ENCODE results near the gene SYT4.
"Not testable (repeated sequence)": the region's sequence is repeated elsewhere in the genome, so short reads cannot be mapped to it uniquely, and the experiment has no call there.

Gene SYT4, protein sequence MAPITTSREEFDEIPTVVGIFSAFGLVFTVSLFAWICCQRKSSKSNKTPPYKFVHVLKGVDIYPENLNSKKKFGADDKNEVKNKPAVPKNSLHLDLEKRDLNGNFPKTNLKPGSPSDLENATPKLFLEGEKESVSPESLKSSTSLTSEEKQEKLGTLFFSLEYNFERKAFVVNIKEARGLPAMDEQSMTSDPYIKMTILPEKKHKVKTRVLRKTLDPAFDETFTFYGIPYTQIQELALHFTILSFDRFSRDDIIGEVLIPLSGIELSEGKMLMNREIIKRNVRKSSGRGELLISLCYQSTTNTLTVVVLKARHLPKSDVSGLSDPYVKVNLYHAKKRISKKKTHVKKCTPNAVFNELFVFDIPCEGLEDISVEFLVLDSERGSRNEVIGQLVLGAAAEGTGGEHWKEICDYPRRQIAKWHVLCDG

DNA sequence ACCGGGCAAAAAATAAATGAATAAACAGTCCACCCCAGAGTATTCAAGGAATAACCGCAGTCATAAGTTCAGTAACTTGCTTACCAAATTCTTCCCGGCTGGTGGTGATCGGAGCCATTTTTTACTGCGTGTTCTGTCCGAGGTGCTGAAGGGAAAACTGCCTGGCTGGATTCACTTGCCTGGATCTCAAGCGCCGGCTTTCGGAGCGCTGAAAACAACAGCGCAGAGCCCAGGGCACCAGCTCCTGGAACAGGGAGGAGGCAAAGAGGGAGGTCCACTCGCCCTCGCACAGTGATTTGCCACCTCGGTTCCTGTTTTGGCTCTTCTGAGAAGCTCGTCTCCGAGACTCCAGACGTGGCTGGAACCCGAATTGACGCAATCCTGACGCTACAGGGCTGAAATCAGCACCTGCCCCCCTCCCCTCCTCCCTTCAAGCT is at the start of gene SYT4:
SYT4 (minus strand) TSS at position 327 of the 437 bp plus-strand sequence; CDS start at position 118, 209 bp downstream.
- CTCF ChIA-PET = interaction anchor here (1.5 kb wide), 1 partner anchor 978 kb away, joined by 3 read pairs; no protein-coding TSS in a partner anchor
- TF ChIP-seq, protein P1, sequence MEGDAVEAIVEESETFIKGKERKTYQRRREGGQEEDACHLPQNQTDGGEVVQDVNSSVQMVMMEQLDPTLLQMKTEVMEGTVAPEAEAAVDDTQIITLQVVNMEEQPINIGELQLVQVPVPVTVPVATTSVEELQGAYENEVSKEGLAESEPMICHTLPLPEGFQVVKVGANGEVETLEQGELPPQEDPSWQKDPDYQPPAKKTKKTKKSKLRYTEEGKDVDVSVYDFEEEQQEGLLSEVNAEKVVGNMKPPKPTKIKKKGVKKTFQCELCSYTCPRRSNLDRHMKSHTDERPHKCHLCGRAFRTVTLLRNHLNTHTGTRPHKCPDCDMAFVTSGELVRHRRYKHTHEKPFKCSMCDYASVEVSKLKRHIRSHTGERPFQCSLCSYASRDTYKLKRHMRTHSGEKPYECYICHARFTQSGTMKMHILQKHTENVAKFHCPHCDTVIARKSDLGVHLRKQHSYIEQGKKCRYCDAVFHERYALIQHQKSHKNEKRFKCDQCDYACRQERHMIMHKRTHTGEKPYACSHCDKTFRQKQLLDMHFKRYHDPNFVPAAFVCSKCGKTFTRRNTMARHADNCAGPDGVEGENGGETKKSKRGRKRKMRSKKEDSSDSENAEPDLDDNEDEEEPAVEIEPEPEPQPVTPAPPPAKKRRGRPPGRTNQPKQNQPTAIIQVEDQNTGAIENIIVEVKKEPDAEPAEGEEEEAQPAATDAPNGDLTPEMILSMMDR (IDR thresholded peaks at IDR 0.05; ENCODE audit: insufficient read depth, low read length, missing control alignments) = no peak
- POLR2A ChIA-PET = no interaction called here
- no peak for DNase-seq (ENCODE audit: low read depth, low spot score)
- no peak within 1 kb of the TSS for H3K4me3 ChIP-seq (ENCODE audit: low read depth, low read length)

DNA sequence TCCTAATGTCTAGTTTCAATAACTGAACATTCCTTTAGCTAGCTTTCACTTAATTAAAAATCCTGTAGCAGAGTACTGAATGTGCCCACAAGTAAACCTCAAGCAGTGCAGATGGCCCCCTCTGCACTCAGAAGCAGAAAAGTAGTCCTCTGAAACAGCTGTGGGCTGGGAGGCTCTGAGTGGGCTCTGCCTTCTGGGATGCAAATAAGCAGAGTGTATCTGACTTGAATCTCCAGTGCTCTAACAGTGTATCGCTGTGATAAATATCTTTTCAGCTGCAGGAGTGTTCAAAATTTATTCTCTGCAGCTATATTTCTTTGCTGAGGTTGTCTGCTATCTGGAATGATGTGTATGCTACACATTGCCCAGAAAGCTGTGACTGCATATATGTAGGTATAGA is 44.8 kb upstream of the SYT4 start:
- POLR2A ChIA-PET = no interaction called here
- TF ChIP-seq, protein P1 (IDR thresholded peaks at IDR 0.05; ENCODE audit: insufficient read depth, low read length, missing control alignments) = no peak
- CTCF ChIA-PET = no interaction called here

DNA sequence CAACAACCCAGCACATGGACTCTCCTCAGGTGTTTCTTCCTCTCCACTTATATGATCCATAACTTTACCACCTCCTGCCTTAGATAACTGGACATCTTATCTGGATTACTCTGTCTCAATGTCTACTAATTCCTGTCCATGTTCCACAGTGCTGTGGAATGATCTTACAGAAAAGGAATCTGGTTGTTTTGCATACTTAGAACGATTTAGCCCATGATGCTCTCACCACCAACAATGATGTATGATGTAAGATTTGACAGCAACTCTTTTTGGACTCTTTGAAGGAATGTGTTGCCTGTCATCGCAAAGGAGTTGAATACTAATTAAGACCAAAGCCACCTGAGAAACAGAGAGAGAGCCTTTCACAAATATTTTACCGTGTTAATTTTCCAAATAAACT is 37.7 kb upstream of the SYT4 start:
- ChIA-PET CTCF (no interaction called here), POLR2A (no interaction called here)

More for the DNA sequence above, 44.8 kb upstream of the SYT4 start:
- DNase-seq (ENCODE audit: low read depth, low spot score) = no peak
- no peak overlapping the region for H3K4me3 ChIP-seq (ENCODE audit: low read depth, low read length)

DNA sequence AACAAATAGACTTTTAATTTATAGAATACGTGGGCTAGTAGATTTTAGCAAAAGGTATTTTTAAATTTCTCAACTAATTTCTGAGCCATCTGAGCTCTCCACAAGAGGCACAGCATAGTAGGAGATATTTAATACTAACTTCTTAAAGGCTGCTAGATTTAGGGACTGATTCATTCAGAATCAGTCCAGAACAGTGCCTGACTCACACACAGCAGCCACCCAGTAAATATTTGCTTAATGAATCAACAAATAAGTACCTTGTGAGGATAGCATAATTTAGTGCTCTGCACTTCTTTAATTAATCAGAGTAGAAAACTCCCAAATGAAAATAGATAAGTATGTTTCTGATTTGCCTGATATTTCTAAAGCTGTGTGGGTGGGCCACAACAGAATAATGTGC is 35.6 kb upstream of the SYT4 start:
- H3K4me3 ChIP-seq (ENCODE audit: low read depth, low read length) = no peak overlapping the region
- TF ChIP-seq, protein P1 (IDR thresholded peaks at IDR 0.05; ENCODE audit: insufficient read depth, low read length, missing control alignments) = no peak
- CTCF ChIA-PET = no interaction called here
- DNase-seq (ENCODE audit: low read depth, low spot score) = no peak
- POLR2A ChIA-PET = no interaction called here

More for the DNA sequence above, 37.7 kb upstream of the SYT4 start:
- H3K4me3 ChIP-seq (ENCODE audit: low read depth, low read length) = no peak overlapping the region
- no peak for DNase-seq (ENCODE audit: low read depth, low spot score)
- TF ChIP-seq, protein P1 (IDR thresholded peaks at IDR 0.05; ENCODE audit: insufficient read depth, low read length, missing control alignments) = no peak

DNA sequence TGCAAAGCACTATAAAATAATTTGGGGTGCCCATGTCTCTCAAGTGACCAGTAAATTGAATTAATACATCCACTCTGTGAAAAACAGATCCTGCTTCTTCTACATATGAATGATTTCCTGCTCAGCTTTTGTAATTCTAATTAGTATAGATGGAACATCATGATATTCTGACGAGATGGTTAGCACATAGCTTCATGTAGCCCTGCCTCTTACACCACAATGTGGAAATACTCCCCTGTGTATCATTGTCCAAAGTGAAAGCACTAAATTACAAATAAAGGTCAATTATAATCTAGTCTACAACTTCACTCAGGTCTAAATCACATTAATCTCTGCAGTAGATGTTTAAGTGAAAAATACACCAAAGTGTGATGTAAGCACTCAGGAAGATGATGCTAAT is 32.9 kb upstream of the SYT4 start:
- ChIA-PET CTCF (no interaction called here), POLR2A (no interaction called here)
- DNase-seq (ENCODE audit: low read depth, low spot score) = no peak
- H3K4me3 ChIP-seq (ENCODE audit: low read depth, low read length) = no peak overlapping the region
- TF ChIP-seq, protein P1 (IDR thresholded peaks at IDR 0.05; ENCODE audit: insufficient read depth, low read length, missing control alignments) = no peak

DNA sequence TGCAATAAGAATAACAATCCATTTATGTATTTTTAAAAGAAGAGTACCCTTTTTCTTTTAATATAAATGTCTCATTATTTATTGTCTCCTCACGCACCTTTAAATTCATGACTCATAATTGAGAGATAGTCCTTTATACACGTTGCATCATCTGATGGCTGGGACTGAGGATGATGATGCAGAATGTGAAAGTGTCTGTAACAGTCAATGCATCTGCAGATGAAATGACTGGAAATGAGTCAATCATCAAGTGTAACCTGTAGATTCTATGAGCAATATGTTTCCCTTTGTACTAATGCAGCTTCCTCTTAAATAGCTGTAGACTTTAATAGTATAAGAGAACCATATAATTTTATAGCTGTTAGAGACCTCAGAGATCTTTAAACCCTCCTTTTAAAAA is 26.1 kb upstream of the SYT4 start:
- POLR2A ChIA-PET = no interaction called here
- H3K4me3 ChIP-seq (ENCODE audit: low read depth, low read length) = no peak overlapping the region
- CTCF ChIA-PET = no interaction called here
- no peak for DNase-seq (ENCODE audit: low read depth, low spot score)
- TF ChIP-seq, protein P1 (IDR thresholded peaks at IDR 0.05; ENCODE audit: insufficient read depth, low read length, missing control alignments) = no peak

DNA sequence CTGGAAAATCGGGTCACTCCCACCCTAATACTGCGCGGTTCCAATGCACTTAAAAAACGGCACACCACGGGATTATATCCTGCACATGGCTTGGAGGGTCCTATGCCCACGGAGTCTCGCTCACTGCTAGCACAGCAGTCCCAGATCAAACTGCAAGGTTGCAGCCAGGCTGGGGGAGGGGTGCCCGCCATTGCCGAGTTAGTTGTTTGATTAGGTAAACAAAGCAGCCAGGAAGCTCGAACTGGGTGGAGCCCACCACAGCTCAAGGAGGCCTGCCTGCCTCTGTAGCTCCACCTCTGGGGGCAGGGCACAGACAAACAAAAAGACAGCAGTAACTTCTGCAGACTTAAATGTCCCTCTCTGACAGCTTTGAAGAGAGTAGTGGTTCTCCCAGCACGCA is 8.9 kb upstream of the SYT4 start:
- CTCF ChIA-PET; DNase-seq (ENCODE audit: low read depth, low spot score); H3K4me3 ChIP-seq (ENCODE audit: low read depth, low read length); POLR2A ChIA-PET: not testable (repeated sequence)

Measured in AG04449 (cell line).